Measurements from ENCODE around the gene GPC5.

Gene GPC5

DNA sequence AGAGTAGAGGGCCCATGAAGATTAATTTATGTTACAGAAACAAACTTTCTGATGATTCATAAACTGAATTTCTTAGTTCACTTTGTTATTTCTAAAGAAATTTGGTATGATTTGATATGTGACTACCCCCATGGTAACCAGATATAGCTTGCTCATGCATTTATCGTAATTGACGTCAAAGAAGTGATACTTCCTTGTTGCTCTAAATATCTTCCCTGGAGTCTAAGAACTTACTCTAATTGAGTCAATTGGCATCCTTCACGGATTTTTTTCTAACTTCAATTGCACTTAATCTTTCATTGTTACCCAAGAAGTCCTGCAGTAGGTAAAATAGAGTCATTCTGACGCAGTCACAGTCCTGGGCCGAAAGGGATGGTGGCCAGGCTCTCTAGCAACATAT is 240.9 kb downstream of the GPC5 start:
- peaks cover 3% of the 10 kb centered on the region for H3K9me3 Mint-ChIP-seq
- no peaks in the 10 kb centered on the region for H3K36me3 Mint-ChIP-seq (ENCODE audit: low read depth)
- no peaks in the 10 kb centered on the region for H3K4me1 Mint-ChIP-seq
- no peak overlapping the region for H3K27ac Mint-ChIP-seq
- ATAC-seq (no peak), DNase-seq (no peak)
- no peak overlapping the region for H3K4me3 Mint-ChIP-seq
- no peaks in the 10 kb centered on the region for H3K27me3 Mint-ChIP-seq

DNA sequence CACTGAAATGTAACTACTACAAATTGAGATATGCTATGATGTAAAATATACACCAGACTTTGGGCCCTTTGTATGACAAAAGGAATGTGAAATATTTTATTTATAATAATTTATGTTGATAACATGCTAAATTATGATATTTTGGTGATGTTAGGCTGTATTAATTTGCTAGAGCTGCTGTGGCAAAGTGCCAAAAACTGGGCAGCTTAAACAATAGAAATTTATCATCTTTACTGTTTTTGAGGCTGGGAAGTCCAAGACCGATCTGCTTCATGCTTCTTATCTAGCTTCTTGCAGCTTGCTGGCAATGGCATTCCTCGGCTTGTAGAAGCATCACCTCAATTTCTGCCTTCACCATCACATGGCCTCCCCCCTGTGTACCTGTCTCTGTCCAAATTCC is 245.0 kb downstream of the GPC5 start:
- Mint-ChIP-seq H3K9me3 (peaks cover 3% of the 10 kb centered on the region), H3K4me3 (no peak overlapping the region), H3K36me3 (ENCODE audit: low read depth) (no peaks in the 10 kb centered on the region), H3K27me3 (no peaks in the 10 kb centered on the region), H3K4me1 (no peaks in the 10 kb centered on the region), H3K27ac (no peak overlapping the region)
- DNase-seq, result no peak
- ATAC-seq, result no peak

DNA sequence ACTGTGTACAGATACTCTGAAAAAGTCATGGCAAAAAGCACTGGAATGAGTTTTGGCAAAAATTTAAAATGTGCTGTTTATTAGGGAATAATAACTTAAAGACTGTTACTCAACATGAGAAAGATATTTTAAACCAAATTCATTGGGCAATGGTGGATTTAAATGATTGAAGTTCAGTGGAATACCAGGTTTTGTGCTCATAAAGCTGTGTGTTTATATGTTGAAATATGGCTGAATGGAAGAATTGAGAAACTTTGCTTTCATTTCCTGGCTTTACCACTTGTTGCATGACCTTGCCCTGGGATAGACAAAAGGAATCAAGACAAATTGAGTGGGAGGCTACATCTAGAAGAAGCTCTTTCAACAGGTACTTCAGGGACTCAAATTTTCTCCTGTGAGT is 246.4 kb downstream of the GPC5 start:
- Mint-ChIP-seq H3K9me3 (peaks cover 3% of the 10 kb centered on the region), H3K4me3 (no peak overlapping the region), H3K4me1 (no peaks in the 10 kb centered on the region), H3K27me3 (no peaks in the 10 kb centered on the region), H3K36me3 (ENCODE audit: low read depth) (no peaks in the 10 kb centered on the region), H3K27ac (no peak overlapping the region)
- DNase-seq (no peak), ATAC-seq (no peak)

DNA sequence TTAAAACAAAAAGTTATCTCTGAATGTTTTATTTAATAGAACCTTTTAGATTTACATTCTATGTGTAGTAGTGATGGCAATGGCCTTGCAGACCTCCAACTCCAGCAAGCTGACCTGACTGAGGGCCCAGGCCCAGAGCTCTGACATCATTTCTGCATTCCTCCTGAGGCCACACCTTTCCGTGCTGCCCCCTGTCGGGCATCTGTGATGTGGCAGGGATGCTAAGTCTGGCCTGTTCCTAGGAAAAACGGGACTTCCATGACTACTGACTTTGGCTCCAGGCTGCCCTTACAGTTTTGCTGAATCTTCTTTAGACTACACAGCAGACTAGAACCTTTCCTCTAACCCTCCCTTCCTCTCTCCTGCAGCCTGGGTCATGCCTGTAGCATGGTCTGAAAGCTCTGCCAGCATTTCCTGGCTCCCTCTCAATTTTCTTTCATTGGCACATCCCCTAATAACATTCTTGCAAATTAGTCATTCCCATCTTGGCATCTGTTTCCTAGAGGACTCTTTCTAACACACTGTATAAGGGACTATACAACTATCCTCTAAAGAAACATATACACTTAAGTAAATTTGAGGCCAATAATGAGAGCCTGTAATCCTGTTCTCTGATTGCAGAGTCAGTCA is 249.1 kb downstream of the GPC5 start:
- Mint-ChIP-seq H3K36me3 (ENCODE audit: low read depth) (no peaks in the 10 kb centered on the region), H3K9me3 (no peaks in the 10 kb centered on the region), H3K4me1 (no peaks in the 10 kb centered on the region), H3K4me3 (no peak overlapping the region), H3K27ac (no peak overlapping the region), H3K27me3 (no peaks in the 10 kb centered on the region)
- ATAC-seq (no peak), DNase-seq (no peak)

DNA sequence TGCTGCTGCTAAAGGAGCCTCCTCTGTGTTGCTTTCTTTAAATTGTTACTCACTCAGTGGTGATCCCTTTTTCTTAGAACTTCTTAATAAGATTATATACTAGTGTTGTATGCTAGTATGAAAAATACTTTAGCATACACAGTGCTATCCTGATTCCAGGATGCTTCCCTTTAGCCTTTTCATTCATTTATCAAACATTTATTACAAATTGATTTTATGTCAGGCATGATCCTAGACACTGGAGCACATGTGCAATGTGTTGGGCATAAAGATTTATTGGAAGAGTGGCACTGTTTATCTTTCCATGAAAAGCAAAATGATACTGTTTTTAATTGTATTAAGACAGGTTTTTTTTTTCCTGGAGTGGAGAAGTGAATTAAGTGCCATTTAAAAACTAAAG is 249.6 kb downstream of the GPC5 start:
- H3K9me3 Mint-ChIP-seq, result no peaks in the 10 kb centered on the region

DNA sequence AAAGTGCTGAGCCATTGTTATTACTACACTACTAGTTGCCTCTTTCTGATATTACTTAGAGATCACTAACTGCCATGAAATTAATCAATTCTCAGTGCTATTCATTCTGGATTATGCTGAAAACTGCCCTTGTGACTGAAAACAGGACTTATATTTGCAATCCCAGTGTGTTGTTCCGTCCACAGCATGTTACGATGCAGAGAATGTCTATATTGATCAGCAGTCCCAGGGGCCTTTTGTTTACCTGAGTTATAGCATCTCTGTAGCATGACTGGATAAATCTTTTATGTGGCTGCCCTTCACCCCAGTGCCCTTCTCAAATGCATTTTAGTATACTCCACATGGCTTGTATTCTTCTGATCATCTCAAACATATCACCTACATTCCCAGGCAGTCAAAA is 251.0 kb downstream of the GPC5 start:
- Mint-ChIP-seq H3K4me3 (no peak overlapping the region), H3K27me3 (no peaks in the 10 kb centered on the region), H3K27ac (no peak overlapping the region), H3K36me3 (ENCODE audit: low read depth) (no peaks in the 10 kb centered on the region), H3K9me3 (peaks cover 4% of the 10 kb centered on the region), H3K4me1 (no peaks in the 10 kb centered on the region)
- no peak for ATAC-seq
- DNase-seq, result no peak

More for the DNA sequence above, 249.6 kb downstream of the GPC5 start:
- Mint-ChIP-seq H3K36me3 (ENCODE audit: low read depth) (no peaks in the 10 kb centered on the region), H3K4me3 (no peak overlapping the region), H3K27ac (no peak overlapping the region), H3K27me3 (no peaks in the 10 kb centered on the region), H3K4me1 (no peaks in the 10 kb centered on the region)
- DNase-seq (no peak), ATAC-seq (no peak)

DNA sequence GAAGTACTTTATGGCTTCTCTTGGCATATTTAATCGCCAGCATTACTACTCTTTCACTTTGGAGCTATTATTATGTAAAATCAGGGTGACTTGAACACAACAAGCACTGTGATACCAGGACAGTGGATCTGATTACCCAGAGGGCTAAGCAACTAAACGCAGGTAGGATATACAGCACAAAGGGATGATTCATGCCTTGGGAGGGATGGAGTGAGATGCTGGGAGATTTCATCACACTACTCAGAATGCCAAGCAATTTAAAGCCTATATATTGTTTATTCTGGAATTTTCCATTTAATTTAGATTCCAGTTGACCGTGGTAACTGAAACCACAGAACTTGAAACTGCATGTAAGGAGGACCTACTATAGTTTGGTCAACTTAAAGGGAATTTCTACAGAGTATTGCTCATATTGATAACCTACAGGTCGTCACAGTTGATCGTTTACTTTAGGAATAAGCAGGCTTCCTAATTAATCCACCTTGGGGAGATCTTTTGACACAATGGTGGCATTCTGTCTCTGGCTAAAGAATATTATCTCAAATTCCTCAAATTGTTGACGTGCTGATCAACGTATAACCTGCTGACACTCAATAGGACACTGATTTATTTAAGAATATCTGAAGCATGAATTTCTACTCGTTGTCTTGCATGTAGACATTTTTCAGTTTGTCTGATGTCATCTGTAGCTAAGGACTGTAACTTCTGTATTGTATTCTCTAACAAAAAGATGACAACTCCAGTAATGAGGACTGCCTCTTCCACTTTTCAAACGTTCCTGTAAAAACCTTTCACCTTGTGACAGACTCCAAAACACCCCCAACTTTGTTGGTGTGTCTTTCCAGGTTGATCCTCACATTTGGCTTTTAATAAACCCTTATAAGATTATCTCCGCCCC is 254.2 kb downstream of the GPC5 start:
- ATAC-seq (no peak), DNase-seq (no peak)
- Mint-ChIP-seq H3K4me1 (no peaks in the 10 kb centered on the region), H3K9me3 (peaks cover 9% of the 10 kb centered on the region), H3K27me3 (no peaks in the 10 kb centered on the region), H3K4me3 (no peak overlapping the region), H3K27ac (no peak overlapping the region), H3K36me3 (ENCODE audit: low read depth) (no peaks in the 10 kb centered on the region)

DNA sequence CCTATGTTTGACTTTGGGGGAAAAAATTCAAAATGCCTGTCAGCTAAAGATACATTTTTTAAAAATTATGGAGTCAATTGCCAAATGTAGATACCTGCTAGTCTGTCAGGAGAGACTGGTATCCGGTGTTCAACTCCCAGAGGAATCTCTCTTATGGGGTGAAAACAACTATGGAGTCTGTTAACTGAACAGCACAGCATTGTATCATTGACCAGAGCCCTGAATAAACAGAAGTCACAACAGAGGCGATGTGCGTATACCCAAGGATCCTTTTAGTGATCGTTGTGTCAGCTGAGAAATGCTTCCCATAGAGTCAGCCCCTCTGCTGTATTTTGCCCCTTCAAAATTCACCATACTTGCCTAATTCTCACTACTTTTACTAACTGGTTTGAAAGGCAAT is 257.3 kb downstream of the GPC5 start:
- Mint-ChIP-seq H3K4me3 (no peak overlapping the region), H3K27me3 (no peaks in the 10 kb centered on the region), H3K4me1 (no peaks in the 10 kb centered on the region), H3K27ac (no peak overlapping the region), H3K36me3 (ENCODE audit: low read depth) (no peaks in the 10 kb centered on the region), H3K9me3 (peaks cover 9% of the 10 kb centered on the region)
- no peak for ATAC-seq
- no peak for DNase-seq

DNA sequence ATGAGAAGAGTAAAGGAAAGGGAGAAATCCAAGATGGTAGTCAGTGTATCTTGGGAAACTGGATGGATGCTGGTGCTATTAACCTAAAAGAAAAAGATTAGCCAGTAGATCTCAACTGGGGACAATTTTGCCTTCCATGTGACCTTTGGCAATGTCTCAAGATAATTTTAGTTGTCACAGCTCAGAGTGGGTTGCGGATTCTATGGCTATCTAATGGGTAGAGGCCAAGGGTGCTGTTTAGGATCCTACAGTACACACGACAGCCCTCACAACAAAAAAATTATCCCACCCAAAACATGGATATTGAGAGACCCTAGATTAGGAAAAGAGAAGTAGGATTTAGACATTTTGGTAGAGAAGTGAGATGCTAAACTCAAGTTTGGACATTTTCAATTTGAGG is 258.9 kb downstream of the GPC5 start:
- Mint-ChIP-seq H3K4me3 (no peak overlapping the region), H3K27ac (no peak overlapping the region), H3K36me3 (ENCODE audit: low read depth) (no peaks in the 10 kb centered on the region), H3K9me3 (peaks cover 9% of the 10 kb centered on the region), H3K4me1 (no peaks in the 10 kb centered on the region), H3K27me3 (no peaks in the 10 kb centered on the region)
- DNase-seq, result no peak
- no peak for ATAC-seq

DNA sequence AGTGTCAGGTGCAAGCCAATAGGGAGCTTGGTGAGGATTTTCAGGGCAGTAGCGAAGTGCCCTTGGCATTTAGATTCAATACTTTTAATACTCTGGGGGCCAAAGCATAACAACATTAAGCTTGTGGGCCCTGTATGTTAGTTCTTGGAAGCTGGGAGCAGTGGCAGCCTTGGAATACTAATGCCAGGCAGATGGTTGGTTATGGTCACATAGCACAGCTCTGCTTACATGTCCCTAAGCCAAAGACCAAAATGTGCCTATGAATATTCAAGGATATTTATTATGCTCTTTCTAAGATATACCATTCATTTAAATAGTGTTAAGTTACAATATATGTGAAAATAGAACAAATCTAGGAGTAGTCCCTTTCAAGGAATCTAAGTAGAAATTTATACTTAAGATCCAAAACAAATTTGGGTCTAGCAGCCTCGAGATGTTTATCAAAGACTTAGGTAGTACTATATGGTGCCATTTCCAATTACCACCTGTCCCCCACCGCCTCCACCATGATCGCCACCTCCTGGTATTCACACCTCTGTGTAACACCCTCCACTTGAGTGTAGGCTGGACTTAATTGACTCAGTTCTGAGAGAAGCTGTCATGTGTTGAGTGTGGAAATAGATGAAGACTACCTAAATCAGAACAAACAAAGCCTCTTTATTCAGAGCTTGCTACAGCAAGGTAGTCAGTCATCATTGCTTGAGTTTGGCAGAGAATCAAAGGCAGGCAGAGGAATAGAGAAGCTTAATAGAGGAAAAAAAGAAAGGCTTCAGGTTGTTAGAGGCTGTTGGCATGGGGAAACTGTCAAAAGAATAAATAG is 261.0 kb downstream of the GPC5 start:
- H3K9me3 Mint-ChIP-seq, result peaks cover 4% of the 10 kb centered on the region
- H3K27me3 Mint-ChIP-seq, result no peaks in the 10 kb centered on the region
- no peak overlapping the region for H3K4me3 Mint-ChIP-seq
- no peak overlapping the region for H3K27ac Mint-ChIP-seq
- no peak for ATAC-seq
- H3K36me3 Mint-ChIP-seq (ENCODE audit: low read depth), result no peaks in the 10 kb centered on the region
- H3K4me1 Mint-ChIP-seq, result no peaks in the 10 kb centered on the region
- no peak for DNase-seq

DNA sequence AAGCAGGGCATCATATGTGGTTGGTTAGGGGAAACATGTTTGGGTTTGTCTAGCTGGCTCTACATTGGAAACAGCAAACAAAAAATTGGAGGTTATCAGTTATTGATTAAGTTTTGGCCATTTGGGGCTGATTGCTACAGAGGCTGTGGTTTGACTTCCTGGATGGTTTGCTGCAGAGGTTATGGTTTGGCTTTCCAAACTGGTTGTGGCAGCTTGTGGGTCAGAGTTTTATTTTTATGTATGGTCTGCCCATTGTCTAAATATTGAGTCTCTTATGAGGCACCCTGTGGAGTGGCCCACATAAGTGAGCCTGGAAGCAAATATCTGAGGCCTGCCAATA is 261.6 kb downstream of the GPC5 start:
- no peaks in the 10 kb centered on the region for H3K27me3 Mint-ChIP-seq

DNA sequence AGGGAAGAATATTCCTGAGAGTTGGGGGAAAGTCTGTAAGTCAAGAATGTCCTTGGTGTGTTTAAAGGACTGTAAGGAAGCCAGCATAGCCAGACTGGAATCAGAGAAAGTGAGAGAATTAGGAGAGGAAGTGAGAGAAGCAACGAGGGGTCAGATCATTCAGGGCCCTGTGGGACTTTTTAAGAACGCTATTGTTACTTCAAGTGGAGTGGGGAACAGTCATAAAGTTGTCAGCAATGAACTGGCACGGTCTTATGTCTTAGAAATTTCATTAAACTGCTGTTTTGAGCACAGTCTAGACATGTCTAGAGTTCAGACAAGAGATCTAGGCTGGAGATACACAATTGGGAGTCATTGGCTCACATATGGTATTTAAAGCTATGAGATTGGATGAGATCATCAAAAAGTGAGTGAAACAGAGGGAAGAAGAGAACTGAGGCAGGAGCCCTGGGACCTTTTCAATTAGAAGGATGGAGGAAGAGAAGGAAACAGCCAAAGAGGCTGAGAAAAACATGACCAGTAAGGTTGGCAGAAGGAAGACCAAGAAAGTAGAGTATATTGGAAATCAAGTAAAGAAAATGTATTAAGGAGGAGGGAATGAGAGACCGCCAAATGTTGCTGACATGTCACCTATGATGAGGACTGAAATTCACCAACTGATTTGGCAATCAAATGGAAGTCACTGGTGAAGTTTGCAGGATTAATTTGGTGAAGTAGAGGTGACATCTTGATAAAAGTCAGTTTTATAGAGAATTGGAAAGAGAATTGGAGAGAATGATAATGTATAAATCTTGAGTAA is 263.5 kb downstream of the GPC5 start:
- H3K27me3 Mint-ChIP-seq, result no peaks in the 10 kb centered on the region
- no peaks in the 10 kb centered on the region for H3K4me1 Mint-ChIP-seq
- no peak overlapping the region for H3K4me3 Mint-ChIP-seq
- no peak for DNase-seq
- peaks cover 4% of the 10 kb centered on the region for H3K9me3 Mint-ChIP-seq
- no peak for ATAC-seq
- H3K36me3 Mint-ChIP-seq (ENCODE audit: low read depth), result no peaks in the 10 kb centered on the region
- no peak overlapping the region for H3K27ac Mint-ChIP-seq

More for the DNA sequence above, 261.6 kb downstream of the GPC5 start:
- ATAC-seq, result no peak
- Mint-ChIP-seq H3K4me1 (no peaks in the 10 kb centered on the region), H3K4me3 (no peak overlapping the region), H3K27ac (no peak overlapping the region), H3K9me3 (peaks cover 4% of the 10 kb centered on the region), H3K36me3 (ENCODE audit: low read depth) (no peaks in the 10 kb centered on the region)
- no peak for DNase-seq

DNA sequence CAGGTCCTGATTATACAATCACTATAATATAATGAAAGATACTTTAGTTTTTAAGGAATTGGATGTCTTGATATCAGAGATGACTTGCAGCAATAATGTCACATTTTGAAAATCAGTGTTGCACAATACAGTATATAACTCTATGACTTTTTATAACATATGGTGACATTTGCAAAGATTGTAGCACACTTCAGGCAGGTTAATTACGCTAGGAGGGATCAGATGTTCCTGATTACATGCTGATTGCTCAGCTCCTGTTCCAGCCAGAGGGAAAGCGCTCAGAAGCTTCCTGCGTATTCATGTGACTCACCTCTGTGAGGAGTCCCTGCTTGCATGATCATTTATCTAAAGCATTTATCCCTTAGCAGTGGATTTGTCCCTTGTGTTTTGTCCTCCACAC is 265.6 kb downstream of the GPC5 start:
- Mint-ChIP-seq H3K36me3 (ENCODE audit: low read depth) (no peaks in the 10 kb centered on the region), H3K27ac (no peak overlapping the region), H3K4me1 (no peaks in the 10 kb centered on the region), H3K4me3 (no peak overlapping the region), H3K9me3 (no peaks in the 10 kb centered on the region), H3K27me3 (no peaks in the 10 kb centered on the region)
- ATAC-seq (no peak), DNase-seq (no peak)

DNA sequence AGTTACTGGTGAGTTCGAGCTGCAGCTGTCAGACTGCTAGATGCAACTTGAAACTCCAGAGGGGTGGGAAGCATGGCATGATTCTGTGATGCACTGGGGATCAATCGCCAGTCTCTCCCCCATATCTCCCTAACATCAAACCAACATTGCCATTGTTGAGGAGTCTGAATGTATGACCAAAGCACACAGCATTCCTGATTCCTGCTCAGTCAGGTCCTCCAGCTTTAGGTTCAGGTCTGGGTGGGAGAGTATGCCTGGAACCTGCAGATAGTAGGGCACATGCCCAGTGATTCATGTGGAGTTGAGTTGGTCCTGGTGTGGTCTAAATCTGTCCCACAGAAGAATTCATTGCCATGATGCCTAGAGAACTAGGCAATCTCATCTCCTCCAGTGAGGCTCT is 269.1 kb downstream of the GPC5 start:
- no peak for ATAC-seq
- no peak for DNase-seq
- no peaks in the 10 kb centered on the region for H3K4me1 Mint-ChIP-seq
- no peak overlapping the region for H3K27ac Mint-ChIP-seq
- H3K36me3 Mint-ChIP-seq (ENCODE audit: low read depth), result no peaks in the 10 kb centered on the region
- H3K9me3 Mint-ChIP-seq, result no peaks in the 10 kb centered on the region
- no peaks in the 10 kb centered on the region for H3K27me3 Mint-ChIP-seq
- H3K4me3 Mint-ChIP-seq, result no peak overlapping the region
